GM18858 (cell line): ENCODE data around the gene TUBB8.
"Not testable (repeated sequence)": the region's sequence is repeated elsewhere in the genome, so short reads cannot be mapped to it uniquely, and the experiment has no call there.

Experiments used
- ATAC-seq: cut with Tn5 transposase; IDR thresholded peaks from one replicate; pipeline ENCODE4 v1.9.1; 2021; ENCODE audit not compliant: unreplicated experiment

Gene TUBB8

DNA sequence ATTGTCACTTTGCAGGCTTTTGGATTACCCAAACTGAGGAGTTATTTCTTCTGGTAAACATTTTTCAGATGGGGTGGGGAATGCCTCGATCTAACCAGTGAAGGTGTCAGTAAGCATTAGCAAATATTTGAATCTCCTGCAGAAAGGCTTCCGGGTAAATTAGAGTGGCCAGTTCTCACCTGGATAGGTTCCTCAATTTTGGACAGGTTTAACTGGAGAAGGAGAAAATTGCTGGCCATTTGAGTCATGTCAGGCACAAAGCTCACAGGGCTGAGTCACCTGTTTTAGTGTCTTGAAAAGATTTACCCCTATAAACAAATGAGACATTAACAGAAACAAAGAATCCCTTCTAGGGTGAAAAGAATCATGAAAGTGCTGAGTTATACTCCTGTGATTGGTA is 830 bp upstream of the TUBB8 start:
- ATAC-seq: not testable (repeated sequence)

DNA sequence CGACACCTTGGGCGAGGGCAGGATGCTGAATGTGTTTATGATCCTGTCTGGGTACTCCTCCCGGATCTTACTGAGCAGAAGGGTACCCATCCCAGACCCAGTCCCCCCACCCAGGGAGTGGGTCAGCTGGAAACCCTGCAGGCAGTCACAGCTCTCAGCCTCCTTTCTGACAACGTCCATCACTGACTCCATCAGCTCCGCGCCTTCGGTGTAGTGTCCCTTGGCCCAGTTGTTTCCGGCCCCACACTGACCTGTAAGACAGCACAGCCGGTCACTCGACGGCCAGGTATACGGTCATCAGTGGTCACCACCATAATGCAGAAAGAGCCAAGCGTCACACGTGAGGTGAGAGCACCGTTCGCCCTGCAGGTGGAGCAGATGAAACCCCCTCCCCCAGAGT is 1.2 kb downstream of the TUBB8 start:
- ATAC-seq: not testable (repeated sequence)

DNA sequence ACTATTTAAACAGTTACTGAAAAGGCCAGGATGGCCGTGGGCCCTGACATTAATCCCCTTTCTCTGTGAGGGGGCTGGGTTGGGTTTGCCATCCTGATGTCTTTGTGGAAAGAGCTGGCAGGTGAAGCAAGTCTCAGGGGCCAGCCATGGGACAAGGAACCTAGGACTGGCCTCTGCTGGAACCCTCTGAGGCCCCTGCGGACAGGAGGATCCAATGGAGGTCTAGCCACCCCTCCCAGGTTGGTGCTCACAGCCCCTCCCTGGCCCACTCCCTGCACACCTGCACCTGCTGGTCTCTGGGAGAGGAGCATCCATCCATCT is 35.8 kb downstream of the TUBB8 start:
- not testable (repeated sequence) for ATAC-seq

DNA sequence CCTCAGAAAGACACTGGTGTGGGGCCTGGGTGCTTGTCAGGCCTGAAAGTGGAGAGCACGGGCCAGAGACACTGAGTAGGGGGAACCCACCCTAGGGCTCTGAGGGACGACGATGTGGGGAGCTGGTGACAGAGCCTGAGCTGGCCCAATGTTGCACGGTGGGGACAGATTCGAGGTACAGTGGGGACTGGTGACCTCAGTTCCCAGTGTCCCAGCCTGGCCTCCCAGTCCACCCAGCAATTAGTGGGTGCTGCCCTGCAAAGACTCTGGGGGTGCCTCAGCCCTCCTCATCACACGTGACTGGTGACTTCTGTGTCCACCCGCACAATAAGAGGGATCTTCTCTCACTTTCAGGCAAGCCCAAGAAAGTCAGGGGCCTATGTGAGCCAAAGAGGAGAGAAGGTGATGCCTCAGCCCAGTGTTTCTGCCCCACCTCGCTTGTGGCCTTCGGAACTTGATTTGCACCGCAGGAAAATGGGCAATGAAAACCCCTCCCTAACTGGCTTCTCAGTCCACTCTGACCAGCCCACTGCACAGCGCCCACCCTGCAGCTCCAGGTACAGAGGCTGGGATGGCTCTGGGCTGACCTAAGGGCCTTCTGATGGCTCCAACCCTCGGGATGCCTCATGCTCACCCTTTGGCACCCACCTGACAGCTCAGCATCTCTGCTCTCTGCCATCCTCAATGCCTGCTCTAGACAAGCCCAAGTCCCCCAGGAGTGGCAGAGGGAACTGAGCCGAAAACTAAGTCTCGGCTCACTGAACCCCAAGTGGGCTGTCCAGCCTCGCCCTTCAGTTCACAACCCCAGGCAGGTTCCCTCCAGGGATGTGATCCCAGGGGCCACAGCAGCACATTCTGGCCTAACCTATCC is 36.4 kb downstream of the TUBB8 start:
- not testable (repeated sequence) for ATAC-seq

DNA sequence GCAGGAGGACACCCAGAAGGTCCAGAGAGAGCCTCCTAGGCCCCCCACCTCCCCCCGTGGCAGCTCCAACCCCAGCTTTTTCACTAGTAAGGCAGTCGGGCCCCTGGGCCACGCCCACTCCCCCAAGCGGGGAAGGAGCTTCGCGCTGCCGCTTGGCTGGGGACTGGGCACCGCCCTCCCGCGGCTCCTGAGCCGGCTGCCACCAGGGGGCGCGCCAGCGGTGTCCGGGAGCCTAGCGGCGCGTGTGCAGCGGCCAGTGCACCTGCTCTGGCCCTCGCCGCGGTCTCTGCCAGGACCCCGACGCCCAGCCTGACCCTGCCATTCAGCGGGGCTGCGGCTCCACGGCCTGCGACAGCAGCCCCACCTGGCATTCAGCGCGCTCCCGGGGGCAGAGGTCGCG is 37.8 kb downstream of the TUBB8 start:
- not testable (repeated sequence) for ATAC-seq

DNA sequence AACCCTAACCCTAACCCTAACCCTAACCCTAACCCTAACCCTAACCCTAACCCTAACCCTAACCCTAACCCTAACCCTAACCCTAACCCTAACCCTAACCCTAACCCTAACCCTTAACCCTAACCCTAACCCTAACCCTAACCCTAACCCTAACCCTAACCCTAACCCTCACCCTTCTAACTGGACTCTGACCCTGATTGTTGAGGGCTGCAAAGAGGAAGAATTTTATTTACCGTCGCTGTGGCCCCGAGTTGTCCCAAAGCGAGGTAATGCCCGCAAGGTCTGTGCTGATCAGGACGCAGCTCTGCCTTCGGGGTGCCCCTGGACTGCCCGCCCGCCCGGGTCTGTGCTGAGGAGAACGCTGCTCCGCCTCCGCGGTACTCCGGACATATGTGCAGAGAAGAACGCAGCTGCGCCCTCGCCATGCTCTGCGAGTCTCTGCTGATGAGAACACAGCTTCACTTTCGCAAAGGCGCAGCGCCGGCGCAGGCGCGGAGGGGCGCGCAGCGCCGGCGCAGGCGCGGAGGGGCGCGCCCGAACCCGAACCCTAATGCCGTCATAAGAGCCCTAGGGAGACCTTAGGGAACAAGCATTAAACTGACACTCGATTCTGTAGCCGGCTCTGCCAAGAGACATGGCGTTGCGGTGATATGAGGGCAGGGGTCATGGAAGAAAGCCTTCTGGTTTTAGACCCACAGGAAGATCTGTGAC is 38.7 kb downstream of the TUBB8 start:
- ATAC-seq: not testable (repeated sequence)
